Fibroblast of lung (primary cell): ENCODE data around the gene UCK1. TPM values are rescaled to one million over a fixed set of nuclear protein-coding genes. Genes with fewer than 3 reads are reported as not detected.
A peak's percentile ranks its signal among the peaks of the same experiment; 100 is the strongest.

Source experiments
- DNase-seq, 2 donors: peaks; one replicate each; pipeline versions ENCODE4 v3.0.0 to v3.0.0-alpha.2; 2010; ENCODE audit warnings: low read depth in 2 of 2
- H2AFZ ChIP-seq: 2 replicates; pipeline ENCODE4 v1.5.1; 2012; ENCODE audit warnings: low read length, control low read depth, inconsistent platforms
- H3K27ac ChIP-seq: 2 replicates; pipeline ENCODE4 v1.5.1; 2011; ENCODE audit warnings: low read length, control low read depth; ENCODE audit not compliant: insufficient read depth
- H3K27me3 ChIP-seq: 2 replicates; pipeline ENCODE4 v1.5.1; 2011; ENCODE audit warnings: mild to moderate bottlenecking, low read length; ENCODE audit not compliant: control insufficient read depth, insufficient read depth
- H3K36me3 ChIP-seq: 2 replicates; pipeline ENCODE4 v1.5.1; 2011; ENCODE audit warnings: low read length; ENCODE audit not compliant: control insufficient read depth, insufficient read depth
- H3K4me1 ChIP-seq: 2 replicates; pipeline ENCODE4 v1.5.1; 2011; ENCODE audit warnings: low read length; ENCODE audit not compliant: control insufficient read depth, insufficient read depth; ENCODE audit errors: extremely low read depth
- H3K4me2 ChIP-seq: 2 replicates; pipeline ENCODE4 v1.5.1; 2011; ENCODE audit warnings: low read length, control low read depth; ENCODE audit not compliant: insufficient read depth; ENCODE audit errors: extremely low read depth
- H3K4me3 ChIP-seq, 4 experiments: fragments of 200-600 bp in 1 of 4; sonication (generic) in 1 of 4; replicated peaks in 1 of 4; 2 replicates each; pipeline ENCODE4 v1.5.1; 2011 to 2016; ENCODE audit warnings: low read length in 4 of 4, low read depth in 3 of 4, mild to moderate bottlenecking in 3 of 4, control low read depth in 2 of 4, inconsistent platforms in 1 of 4, mixed read lengths in 1 of 4; ENCODE audit not compliant: insufficient read depth in 1 of 4; ENCODE audit errors: control extremely low read depth in 1 of 4
- H3K79me2 ChIP-seq: 2 replicates; pipeline ENCODE4 v1.5.1; 2012; ENCODE audit warnings: mild to moderate bottlenecking, low read length, inconsistent platforms; ENCODE audit not compliant: control insufficient read depth, insufficient read depth
- H3K9ac ChIP-seq: 2 replicates; pipeline ENCODE4 v1.5.1; 2011; ENCODE audit warnings: mild to moderate bottlenecking, low read length, control low read depth; ENCODE audit not compliant: insufficient read depth
- H3K9me3 ChIP-seq: 2 replicates; pipeline ENCODE4 v1.5.1; 2012; ENCODE audit warnings: low read depth, low read length; ENCODE audit not compliant: control insufficient read depth, insufficient read depth
- H4K20me1 ChIP-seq: 2 replicates; pipeline ENCODE4 v1.5.1; 2011; ENCODE audit warnings: low read length; ENCODE audit not compliant: control insufficient read depth, insufficient read depth; ENCODE audit errors: extremely low read depth
- EZH2 ChIP-seq: IDR thresholded peaks from 2 replicates; pipeline ENCODE4 v1.5.1; 2012; ENCODE audit warnings: low read length, control low read depth, mild to moderate bottlenecking; ENCODE audit errors: missing control alignments
- polyA minus RNA-seq: library from RNA; depleted of rRNA, polyadenylated mRNA; stranded (reverse); fragments of >200 nt; gene quantifications from 2 replicates; pipeline ENCODE4 v1.2.3, GENCODE V29; 2011; ENCODE audit warnings: low replicate concordance
- polyA plus RNA-seq, 2 donors: library from polyadenylated mRNA; depleted of rRNA in 1 of 2; stranded (reverse) in 1 of 2; unstranded in 1 of 2; fragments of >200 nt; gene quantifications; 2 replicates each; pipeline ENCODE4 v1.2.1, GENCODE V29; 2011 to 2012; ENCODE audit warnings: missing spikeins in 1 of 2
- total RNA-seq: library from RNA; depleted of rRNA; stranded (reverse); fragments of >200 nt; gene quantifications from 2 replicates; pipeline ENCODE4 v1.2.1, GENCODE V29; 2014
- TF ChIP-seq, protein P1 (sequence below), 2 donors: IDR thresholded peaks in 1 of 2; conservative IDR thresholded peaks in 1 of 2; 1 replicate in 1 of 2; 2 replicates in 1 of 2; pipeline ENCODE4 v1.5.1; 2011 to 2012; ENCODE audit warnings: low read length in 2 of 2, control low read depth in 1 of 2, inconsistent platforms in 1 of 2, low read depth in 1 of 2, mild to moderate bottlenecking in 1 of 2

UCK1 gene
- 20.3 and 22.3 TPM in 2 replicates for total RNA-seq
- polyA plus RNA-seq, result 20.9 and 25.9 TPM in 2 replicates
- 22.6 and 28.3 TPM in 2 replicates for polyA plus RNA-seq (2012)
- 31.7 and 57.0 TPM in 2 replicates for polyA minus RNA-seq

DNA sequence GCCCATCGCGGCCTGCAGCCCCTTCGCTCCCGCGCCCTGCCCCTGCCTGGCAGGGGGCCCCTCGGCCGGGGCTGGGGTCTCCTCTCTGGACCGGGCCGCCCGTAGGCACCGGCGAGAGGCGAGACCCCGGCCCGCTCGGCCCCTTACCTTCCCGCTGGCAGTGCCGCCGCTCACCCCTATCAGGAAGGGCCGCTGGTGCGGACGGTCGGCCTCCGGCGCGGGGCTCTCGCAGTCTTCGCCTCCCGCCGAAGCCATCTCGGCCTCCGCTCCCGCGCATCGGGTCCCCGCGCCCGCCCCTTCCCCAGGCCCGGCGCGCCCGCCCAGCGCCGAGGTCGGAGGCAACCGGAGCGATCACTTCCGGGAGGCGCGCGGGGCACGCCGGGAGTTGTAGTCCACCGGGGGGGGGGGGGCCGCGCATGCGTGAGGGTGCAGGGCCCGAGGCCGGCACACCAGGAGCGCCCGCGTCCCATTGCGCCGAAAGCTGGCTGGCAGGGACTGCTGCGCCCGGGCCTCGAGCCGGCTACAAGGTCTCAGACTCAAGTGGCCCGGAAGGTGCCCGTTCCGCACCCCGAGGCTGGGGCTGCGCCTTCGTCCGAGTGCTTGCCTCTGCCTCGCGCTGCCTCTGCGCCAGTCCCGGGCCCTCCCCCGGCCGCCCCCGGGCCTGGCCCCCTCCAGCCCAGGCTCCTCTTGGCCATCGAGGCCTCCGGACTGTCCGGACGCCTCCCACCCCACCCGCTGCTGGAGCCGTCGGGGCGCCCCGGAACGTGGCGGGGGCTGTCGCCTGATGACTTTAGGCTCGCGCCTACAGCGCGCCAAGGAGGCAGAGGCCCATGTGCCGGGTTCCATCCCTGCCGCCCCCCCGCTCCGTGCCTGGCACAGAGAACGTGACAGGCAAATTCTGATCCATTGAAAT lies at the start of gene UCK1:
TSS of gene UCK1 (minus strand) at position 344 of the 913 bp plus-strand sequence. CDS start at position 255, 89 bp downstream.
- Histone ChIP-seq H3K4me3 (peak within 1 kb of the TSS; percentile 66 to 80 (median 76)), H3K4me1 (peaks cover 2% of the 10 kb centered on the region), H3K36me3 (peaks cover 15% of the 10 kb centered on the region), H3K79me2 (peaks cover 12% of the 10 kb centered on the region), H2AFZ (peak within 1 kb of the TSS; percentile 84), H3K9ac (peak within 1 kb of the TSS; percentile 80), H3K4me2 (peak within 1 kb of the TSS; percentile 95), H4K20me1 (no peaks in the 10 kb centered on the region), H3K9me3 (no peaks in the 10 kb centered on the region), H3K27me3 (no peaks in the 10 kb centered on the region), H3K27ac (peak within 1 kb of the TSS; percentile 59)
- DNase-seq, result peak; percentile 73 to 79
- TF ChIP-seq, protein P1, sequence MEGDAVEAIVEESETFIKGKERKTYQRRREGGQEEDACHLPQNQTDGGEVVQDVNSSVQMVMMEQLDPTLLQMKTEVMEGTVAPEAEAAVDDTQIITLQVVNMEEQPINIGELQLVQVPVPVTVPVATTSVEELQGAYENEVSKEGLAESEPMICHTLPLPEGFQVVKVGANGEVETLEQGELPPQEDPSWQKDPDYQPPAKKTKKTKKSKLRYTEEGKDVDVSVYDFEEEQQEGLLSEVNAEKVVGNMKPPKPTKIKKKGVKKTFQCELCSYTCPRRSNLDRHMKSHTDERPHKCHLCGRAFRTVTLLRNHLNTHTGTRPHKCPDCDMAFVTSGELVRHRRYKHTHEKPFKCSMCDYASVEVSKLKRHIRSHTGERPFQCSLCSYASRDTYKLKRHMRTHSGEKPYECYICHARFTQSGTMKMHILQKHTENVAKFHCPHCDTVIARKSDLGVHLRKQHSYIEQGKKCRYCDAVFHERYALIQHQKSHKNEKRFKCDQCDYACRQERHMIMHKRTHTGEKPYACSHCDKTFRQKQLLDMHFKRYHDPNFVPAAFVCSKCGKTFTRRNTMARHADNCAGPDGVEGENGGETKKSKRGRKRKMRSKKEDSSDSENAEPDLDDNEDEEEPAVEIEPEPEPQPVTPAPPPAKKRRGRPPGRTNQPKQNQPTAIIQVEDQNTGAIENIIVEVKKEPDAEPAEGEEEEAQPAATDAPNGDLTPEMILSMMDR (conservative IDR thresholded peaks at IDR 0.05 in 1 of 2, IDR thresholded peaks at IDR 0.05 in 1 of 2; ENCODE audit: low read depth in 1 of 2, low read length in 2 of 2), result no peak
- TF ChIP-seq EZH2, result no peak

DNA sequence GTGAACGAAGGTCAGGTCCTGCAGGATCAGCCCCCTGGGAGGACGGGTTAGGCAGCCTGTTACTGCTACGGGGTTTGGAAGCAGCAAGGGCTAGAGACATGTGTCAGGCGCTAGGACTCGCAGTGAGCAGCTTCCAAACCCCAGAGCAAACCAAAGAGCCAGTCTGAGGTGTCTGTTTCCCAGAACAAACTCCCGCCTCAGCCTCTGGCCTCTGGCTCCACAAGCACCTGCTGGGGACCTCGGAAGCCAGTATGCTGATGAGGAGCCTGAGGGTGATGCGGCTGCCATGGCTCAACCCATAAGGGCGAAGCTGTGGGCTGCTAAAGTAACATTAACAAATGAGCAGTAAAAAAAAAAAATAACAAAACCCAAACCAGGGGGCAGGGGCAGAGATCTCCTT lies 49.3 kb upstream of the UCK1 start:
- Histone ChIP-seq H3K9ac (no peak overlapping the region), H3K9me3 (no peaks in the 10 kb centered on the region), H4K20me1 (no peaks in the 10 kb centered on the region), H3K4me2 (no peak overlapping the region), H3K79me2 (no peaks in the 10 kb centered on the region), H3K27me3 (no peaks in the 10 kb centered on the region), H3K27ac (no peak overlapping the region), H2AFZ (no peak overlapping the region), H3K36me3 (peaks cover 17% of the 10 kb centered on the region), H3K4me3 (no peak overlapping the region), H3K4me1 (no peaks in the 10 kb centered on the region)
- no peak for DNase-seq
- TF ChIP-seq EZH2, result no peak
- TF ChIP-seq, protein P1 (conservative IDR thresholded peaks at IDR 0.05 in 1 of 2, IDR thresholded peaks at IDR 0.05 in 1 of 2; ENCODE audit: low read depth in 1 of 2, low read length in 2 of 2), result no peak

DNA sequence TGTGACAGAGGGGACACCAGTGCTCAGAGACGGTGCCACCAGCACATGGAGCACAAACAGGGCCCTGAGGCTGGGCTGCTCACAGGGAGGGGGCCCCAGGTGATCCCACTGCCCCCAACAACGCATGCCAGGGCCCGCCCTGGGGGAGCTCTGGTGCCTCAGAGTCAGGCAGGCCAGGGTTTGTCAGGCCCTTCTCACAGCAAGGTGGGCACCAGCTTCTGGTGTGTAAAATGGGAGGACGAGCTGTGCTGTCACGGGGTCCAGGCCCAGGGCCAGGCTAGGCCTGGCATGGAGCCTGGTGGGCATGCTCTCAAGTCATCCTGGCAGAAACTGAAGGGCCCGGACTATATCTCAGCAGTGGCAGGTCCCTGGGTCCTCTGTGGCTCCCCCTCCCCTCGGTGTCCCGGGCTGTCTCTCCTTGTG lies 48.7 kb upstream of the UCK1 start:
- H3K27me3 ChIP-seq, result no peaks in the 10 kb centered on the region
- no peak for DNase-seq
- no peak overlapping the region for H3K4me3 ChIP-seq
- no peaks in the 10 kb centered on the region for H3K79me2 ChIP-seq
- H2AFZ ChIP-seq, result no peak overlapping the region
- peaks cover 18% of the 10 kb centered on the region for H3K36me3 ChIP-seq
- H3K4me2 ChIP-seq, result no peak overlapping the region
- no peak overlapping the region for H3K9ac ChIP-seq
- no peaks in the 10 kb centered on the region for H3K9me3 ChIP-seq
- no peaks in the 10 kb centered on the region for H4K20me1 ChIP-seq
- no peaks in the 10 kb centered on the region for H3K4me1 ChIP-seq
- TF ChIP-seq, protein P1 (conservative IDR thresholded peaks at IDR 0.05 in 1 of 2, IDR thresholded peaks at IDR 0.05 in 1 of 2; ENCODE audit: low read depth in 1 of 2, low read length in 2 of 2), result no peak
- no peak for TF ChIP-seq EZH2
- no peak overlapping the region for H3K27ac ChIP-seq
